ENCODE data around the gene ATAD3A.

DNA sequence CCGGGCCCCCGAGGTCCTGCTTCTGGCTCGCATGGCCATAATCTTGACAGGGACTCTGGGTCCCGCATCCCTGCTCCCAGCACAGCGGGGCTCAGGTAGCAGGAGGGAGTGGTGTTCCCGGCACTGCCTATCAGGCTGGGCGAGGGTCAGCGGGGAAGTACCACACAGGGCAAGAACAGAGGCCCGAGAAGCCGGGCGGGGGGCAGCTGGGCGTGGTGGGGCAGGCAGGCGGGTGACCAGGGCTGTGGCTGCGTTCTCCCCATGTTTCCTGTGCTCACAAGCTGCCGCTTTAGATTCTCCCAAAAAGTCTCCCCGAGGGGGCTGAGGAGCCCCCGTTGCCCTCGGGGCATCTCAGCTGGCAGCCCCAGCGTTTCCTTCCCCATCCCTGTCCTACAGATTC lies 22.1 kb upstream of the ATAD3A start:
- TF ChIP-seq, protein P1, sequence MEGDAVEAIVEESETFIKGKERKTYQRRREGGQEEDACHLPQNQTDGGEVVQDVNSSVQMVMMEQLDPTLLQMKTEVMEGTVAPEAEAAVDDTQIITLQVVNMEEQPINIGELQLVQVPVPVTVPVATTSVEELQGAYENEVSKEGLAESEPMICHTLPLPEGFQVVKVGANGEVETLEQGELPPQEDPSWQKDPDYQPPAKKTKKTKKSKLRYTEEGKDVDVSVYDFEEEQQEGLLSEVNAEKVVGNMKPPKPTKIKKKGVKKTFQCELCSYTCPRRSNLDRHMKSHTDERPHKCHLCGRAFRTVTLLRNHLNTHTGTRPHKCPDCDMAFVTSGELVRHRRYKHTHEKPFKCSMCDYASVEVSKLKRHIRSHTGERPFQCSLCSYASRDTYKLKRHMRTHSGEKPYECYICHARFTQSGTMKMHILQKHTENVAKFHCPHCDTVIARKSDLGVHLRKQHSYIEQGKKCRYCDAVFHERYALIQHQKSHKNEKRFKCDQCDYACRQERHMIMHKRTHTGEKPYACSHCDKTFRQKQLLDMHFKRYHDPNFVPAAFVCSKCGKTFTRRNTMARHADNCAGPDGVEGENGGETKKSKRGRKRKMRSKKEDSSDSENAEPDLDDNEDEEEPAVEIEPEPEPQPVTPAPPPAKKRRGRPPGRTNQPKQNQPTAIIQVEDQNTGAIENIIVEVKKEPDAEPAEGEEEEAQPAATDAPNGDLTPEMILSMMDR (IDR thresholded peaks at IDR 0.05) = no peak
- no peak for TF ChIP-seq POLR2A (IDR thresholded peaks at IDR 0.05)
